NCI-H524 (cell line): ENCODE results near the gene TNFAIP3.
A peak's percentile ranks its signal among the peaks of the same experiment; 100 is the strongest.
"Not testable (repeated sequence)": the region's sequence is repeated elsewhere in the genome, so short reads cannot be mapped to it uniquely, and the experiment has no call there.

ENCODE experiments used
- DNase-seq, 2 experiments: peaks; one replicate each; lab custom pipeline; 2025; lab: John Stamatoyannopoulos, UW

TNFAIP3 gene

GRCh38 chr6:137866914-137867684 is at the start of gene TNFAIP3:
TNFAIP3 (plus strand) TSS chr6:137867259; CDS start chr6:137871228, 3,969 bp downstream.
- DNase-seq: peak; percentile 79 to 91

- no peak for DNase-seq
Observed at GRCh38 chr6:137818440-137818839, 48.6 kb upstream of the TNFAIP3 start.

GRCh38 chr6:137819740-137820139 is 47.3 kb upstream of the TNFAIP3 start:
- no peak for DNase-seq

DNA sequence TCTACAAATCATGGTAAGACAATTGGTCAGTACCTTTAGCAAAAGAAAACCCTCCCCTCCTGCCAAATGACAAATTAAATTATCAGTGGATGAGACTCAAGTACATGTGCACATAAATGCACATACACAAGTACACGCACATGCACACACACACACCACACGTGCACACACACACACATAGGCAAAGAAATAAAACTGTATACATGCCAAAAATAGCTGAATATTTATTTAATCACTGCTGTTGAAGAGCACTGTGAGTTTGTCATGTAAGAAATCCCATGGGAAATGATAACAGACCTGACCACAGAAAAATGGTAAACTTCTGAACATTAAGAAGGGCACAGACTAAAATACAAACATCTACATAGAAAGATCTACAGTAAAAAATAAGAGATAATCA is 46.6 kb upstream of the TNFAIP3 start:
- DNase-seq: no peak

DNA sequence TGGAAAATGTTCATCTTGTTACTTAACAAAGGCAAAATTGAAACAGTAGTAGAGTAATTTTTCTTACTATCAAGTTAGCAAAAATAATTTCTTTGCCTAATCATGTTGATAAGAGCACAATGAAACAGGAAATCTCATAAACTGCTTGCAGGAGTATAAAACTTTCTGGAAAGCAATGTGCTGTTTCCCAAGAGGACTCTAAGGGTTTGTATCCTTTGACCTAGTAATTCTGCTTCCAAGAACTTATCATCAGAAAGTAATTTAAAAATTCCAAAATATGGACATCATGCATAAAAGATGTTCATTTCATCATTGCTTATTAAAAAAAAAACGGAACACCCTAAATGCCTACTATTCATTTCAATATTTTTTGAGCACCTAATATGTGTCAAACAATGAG is 46.1 kb upstream of the TNFAIP3 start:
- no peak for DNase-seq

DNA sequence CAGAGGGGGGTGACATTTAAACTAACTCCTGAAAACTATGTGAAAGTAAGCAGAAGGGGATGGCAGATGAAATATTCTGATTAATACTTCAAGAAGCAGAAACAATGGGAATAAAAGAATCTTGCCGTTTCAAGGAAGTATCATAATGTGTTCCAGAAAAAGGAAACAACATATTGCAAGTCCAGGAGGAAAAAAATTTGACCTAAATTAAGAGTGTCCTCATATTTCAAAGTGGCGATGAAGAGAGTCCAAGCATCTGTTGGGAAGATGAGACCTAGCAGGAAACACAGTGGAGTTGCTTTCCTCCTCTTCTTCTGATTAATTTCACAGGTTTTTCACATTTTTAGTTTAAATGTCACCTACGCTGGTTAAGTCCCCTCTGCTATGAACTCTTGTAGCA is 45.6 kb upstream of the TNFAIP3 start:
- peak; percentile 21 to 70 for DNase-seq

DNA sequence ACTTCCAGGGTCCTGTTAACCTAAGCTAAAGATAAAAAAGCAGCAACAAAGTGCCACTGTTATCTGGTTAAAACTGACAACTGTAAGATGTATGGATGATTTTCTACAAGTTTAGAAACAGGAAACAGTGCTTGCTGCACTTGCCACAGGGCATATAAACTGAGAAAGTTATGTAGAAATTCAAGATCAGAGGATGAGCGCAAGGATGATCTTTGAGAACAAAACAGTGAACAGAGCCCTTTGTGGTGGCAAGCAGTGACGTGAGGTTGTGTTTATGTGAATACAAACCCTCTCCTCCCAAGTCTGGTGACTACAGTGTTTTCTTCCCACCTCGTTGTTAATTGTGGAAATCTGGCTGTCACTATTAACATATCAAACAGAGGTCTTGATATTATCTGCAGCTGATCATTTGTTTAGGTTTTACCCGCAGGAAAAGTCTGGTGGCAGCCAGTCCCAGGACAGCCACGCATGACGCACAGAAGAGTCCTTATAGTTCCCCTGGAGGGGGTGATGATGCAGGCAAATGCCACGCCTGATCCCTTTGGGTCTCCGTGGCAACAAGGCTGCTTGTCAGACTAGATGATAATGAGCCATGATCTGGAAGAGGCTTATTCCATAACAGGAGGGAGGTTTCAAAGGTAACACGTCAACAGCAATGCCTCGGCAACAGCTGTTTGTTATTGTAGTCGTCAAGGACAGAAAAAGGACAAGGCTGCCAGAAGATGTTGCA is 43.1 kb upstream of the TNFAIP3 start:
- peak; percentile 79 to 94 for DNase-seq

DNA sequence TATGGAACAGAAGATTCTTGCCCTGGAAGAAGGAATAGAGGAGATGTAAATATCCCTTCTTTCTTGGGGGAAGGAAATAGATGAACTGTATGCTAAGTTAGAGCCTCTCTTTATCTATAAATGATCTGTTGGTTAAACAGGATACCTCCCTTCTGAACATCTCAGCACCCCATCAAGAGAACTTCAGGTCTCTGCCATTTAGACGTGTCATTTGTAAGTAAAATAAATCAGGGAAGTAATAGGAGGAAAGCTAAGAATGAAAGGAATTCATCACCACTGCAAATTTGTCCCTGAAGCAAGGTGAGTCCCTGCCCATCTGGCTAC is 42.5 kb upstream of the TNFAIP3 start:
- DNase-seq: no peak

DNA sequence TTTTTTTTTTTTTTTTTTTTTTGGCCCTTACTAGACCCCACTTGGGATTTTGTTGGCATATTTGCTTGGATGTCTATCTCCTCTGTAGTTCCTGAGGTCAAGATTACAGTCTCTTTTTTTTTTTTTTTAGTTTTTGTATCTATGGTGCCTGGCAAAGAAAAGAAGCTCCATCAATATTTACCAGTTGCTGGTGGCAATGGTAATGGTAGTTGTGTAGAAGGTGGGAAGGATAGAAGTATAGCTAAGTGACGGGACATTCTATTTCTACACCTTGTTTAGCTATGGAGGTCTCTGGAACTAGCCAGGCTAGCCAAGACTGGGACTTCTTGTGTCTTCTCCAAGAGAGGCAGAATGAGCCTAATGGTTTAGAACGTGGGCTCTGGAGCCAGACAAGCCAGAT is 42.2 kb upstream of the TNFAIP3 start:
- DNase-seq: no peak

GRCh38 chr6:137827411-137827940 is 39.6 kb upstream of the TNFAIP3 start:
- no peak for DNase-seq

- DNase-seq: no peak
Observed at GRCh38 chr6:137827977-137828810, 38.9 kb upstream of the TNFAIP3 start.

DNA sequence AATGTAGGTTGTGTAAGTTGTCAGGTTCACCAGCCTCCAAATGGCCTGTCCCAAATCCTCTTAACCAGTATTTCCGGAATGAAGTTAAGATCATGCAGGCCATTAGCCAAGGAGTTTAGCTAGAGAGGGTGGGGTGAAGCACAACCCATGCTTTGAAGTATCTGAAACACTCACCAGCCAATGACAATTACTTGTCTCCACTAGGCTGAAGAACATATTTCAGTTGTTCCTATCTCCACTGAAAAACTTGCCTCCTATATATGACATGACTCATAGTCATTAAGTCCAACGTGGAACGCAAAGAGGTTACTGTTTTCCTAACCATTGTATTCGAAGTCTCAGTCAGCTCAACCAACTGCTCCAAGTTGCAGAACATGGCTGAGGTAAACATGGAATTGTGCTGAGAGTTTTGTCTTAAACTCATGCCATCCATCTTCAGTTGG is 37.4 kb upstream of the TNFAIP3 start:
- no peak for DNase-seq

DNA sequence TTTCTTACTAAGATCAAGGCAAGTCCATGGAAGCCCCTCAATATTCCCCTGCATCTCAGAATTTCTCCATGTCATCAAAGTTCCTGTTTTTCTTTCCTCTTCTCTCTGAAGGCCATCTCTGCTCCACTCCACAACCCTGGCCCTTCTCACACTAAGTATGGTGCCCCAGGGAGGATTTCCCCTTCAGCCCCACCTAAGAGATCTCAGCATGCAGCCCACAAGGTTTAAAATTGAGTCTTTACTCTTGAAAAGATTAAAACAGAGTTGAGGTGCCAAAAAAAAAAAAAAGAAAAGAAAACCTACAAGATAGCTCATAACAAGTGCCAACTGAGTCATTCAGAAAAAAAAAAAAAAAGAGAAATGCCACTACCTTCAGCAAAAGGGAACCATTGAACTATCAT is 36.5 kb upstream of the TNFAIP3 start:
- no peak for DNase-seq

DNA sequence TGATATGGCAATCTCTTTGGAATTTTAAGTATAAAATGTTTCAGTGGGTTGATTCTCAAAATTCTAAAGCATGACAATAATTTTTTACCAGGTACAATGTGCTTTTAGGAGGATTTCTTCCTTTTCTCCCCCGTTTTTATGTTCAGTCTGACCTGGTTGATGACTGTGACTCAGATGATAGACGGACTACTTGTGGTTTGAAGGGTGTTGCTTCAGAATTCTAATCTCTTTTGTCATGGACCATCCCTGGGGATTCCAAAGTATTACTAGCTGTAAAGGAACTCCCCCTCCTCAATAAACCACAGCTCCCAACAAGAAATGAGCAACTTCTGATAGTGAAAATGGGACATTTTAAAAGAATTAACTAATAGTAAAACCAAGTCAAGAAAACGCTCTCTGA is 34.9 kb upstream of the TNFAIP3 start:
- DNase-seq: no peak

DNA sequence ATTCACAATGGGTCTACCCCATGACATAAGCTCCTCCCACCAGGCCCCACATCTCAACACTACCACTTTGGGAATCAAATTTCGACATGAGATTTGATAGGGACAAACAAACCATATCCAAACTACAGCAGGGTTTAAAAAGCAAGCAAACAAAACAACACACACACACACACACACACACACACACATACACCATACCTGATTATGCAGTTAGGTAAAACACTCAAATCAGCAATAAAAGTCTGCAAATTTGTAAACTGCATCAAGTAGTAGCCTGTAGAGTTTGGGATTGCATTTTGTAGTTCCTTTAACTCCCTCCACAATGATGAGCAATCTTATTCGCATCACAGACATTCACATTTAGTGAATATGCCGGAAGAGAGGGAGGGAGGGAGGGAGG is 32.6 kb upstream of the TNFAIP3 start:
- DNase-seq: no peak

- DNase-seq: no peak
Observed at GRCh38 chr6:137836788-137837187, 30.3 kb upstream of the TNFAIP3 start.

DNA sequence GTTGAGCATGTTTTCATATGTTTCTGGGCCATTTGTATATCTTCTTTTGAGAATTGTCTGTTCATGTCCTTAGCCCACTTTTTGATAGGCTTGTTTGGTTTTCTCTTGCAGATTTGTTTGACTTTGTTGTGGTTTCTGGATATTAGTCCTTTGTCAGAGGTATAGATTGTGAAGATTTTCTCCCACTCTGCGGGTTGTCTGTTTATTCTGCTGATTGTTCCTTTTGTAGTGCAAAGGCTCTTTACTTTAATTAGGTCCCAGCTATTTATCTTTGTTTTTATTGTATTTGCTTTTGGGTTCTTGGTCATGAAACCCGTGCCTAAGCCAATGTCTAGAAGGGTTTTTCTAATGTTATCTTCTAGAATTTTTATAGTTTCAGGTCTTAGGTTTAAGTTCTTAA is 29.0 kb upstream of the TNFAIP3 start:
- DNase-seq: not testable (repeated sequence)

DNA sequence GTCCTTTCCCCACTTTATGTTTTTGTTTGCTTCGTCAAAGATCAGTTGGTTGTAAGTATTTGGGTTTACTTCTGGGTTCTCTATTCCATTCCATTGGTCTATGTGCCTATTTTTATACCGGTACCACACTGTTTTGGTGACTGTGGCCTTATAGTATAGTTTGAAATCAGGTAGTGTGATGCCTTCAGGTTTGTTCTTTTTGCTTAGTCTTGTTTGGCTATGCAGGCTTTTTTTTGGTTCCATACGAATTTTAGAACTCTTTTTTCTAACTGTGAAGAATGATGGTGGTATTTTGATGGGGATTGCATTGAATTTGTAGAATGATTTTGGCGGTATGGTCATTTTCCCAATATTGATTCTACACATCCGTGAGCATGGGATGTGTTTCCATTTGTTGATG is 28.5 kb upstream of the TNFAIP3 start:
- DNase-seq: not testable (repeated sequence)

DNA sequence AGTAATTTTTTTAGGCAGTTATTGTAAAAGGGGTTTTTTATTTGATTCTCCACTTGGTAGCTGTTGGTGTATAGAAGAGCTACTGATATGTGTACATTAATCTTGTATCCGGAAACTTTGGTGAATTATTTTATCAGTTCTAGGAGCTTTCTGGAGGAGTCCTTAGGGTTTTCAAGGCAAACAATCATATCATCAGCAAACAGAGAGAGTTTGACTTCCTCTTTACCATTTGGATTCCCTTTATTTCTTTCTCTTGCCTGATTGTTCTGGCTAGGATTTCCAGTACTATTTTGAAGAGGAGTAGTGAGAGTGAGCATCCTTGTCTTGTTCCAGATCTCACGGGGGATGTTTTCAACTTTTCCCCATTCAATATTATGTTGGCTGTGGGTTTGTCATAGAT is 28.0 kb upstream of the TNFAIP3 start:
- no peak for DNase-seq

DNA sequence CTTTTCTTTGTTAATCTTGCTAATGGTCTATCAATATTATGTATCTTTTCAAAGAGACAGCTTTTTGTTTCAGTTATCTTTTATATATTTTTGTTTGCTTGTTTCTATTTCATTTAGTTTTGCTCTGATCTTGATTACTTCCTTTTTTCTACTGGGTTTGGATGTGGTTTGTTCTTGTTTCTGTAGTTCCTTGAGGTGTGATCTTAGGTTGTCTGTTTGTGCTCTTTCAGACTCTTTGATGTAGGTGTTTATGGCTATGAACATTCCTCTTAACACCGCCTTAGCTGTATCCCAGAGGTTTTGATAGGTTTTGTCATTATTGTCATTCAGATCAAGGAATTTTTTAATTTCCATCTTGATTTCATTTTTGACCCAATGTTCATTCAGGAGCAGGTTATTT is 26.8 kb upstream of the TNFAIP3 start:
- no peak for DNase-seq

DNA sequence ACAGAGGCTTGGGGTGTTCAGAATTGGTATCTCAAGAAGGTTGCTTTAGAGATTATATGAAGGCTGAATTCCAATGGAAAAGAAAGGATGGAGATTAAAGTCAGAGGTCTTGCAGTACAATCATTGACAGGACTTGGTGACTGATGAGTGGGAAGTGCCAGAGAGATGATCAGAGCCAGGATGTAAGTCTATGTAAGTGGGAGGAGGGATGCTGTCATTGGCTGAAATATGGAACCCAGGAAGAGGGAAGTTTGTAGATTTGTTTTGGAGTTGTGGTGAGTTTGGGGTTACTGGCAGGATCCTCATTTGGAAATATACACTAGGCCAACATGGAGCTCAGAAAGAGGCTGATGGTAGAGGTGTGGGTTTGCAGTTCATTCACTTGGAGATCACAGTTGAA is 23.8 kb upstream of the TNFAIP3 start:
- no peak for DNase-seq

- not testable (repeated sequence) for DNase-seq
Observed at GRCh38 chr6:137844327-137844726, 22.7 kb upstream of the TNFAIP3 start.
